ENCODE results near the gene PRDM16.

PRDM16 gene

GRCh38 chr1:3352952-3353331 lies 283.9 kb downstream of the PRDM16 start:
- no peak for DNase-seq (ENCODE audit: low read depth in 2 of 2)

GRCh38 chr1:3353876-3354275 lies 284.9 kb downstream of the PRDM16 start:
- DNase-seq (ENCODE audit: low read depth in 2 of 2): no peak

- DNase-seq (ENCODE audit: low read depth in 2 of 2): no peak
Observed at GRCh38 chr1:3355089-3355488, 286.1 kb downstream of the PRDM16 start.

- DNase-seq (ENCODE audit: low read depth in 2 of 2): no peak
Observed at GRCh38 chr1:3355894-3356826, 287.2 kb downstream of the PRDM16 start.

- no peak for DNase-seq (ENCODE audit: low read depth in 2 of 2)
Observed at GRCh38 chr1:3356827-3357460, 287.9 kb downstream of the PRDM16 start.

GRCh38 chr1:3357526-3358297 lies 288.7 kb downstream of the PRDM16 start:
- no peak for DNase-seq (ENCODE audit: low read depth in 2 of 2)

- no peak for DNase-seq (ENCODE audit: low read depth in 2 of 2)
Observed at GRCh38 chr1:3359351-3359750, 290.3 kb downstream of the PRDM16 start.

GRCh38 chr1:3359756-3360440 lies 290.9 kb downstream of the PRDM16 start:
- DNase-seq (ENCODE audit: low read depth in 2 of 2): no peak

GRCh38 chr1:3360646-3361257 lies 291.7 kb downstream of the PRDM16 start:
- no peak for DNase-seq (ENCODE audit: low read depth in 2 of 2)

GRCh38 chr1:3363023-3363422 lies 294.0 kb downstream of the PRDM16 start:
- no peak for DNase-seq (ENCODE audit: low read depth in 2 of 2)

GRCh38 chr1:3363756-3364155 lies 294.8 kb downstream of the PRDM16 start:
- DNase-seq (ENCODE audit: low read depth in 2 of 2): no peak

GRCh38 chr1:3364551-3364950 lies 295.5 kb downstream of the PRDM16 start:
- no peak for DNase-seq (ENCODE audit: low read depth in 2 of 2)

GRCh38 chr1:3364983-3365382 lies 296.0 kb downstream of the PRDM16 start:
- no peak for DNase-seq (ENCODE audit: low read depth in 2 of 2)

GRCh38 chr1:3365523-3366125 lies 296.6 kb downstream of the PRDM16 start:
- no peak for DNase-seq (ENCODE audit: low read depth in 2 of 2)

- DNase-seq (ENCODE audit: low read depth in 2 of 2): no peak
Observed at GRCh38 chr1:3366126-3367051, 297.4 kb downstream of the PRDM16 start.

- DNase-seq (ENCODE audit: low read depth in 2 of 2): no peak
Observed at GRCh38 chr1:3367376-3367775, 298.4 kb downstream of the PRDM16 start.

- no peak for DNase-seq (ENCODE audit: low read depth in 2 of 2)
Observed at GRCh38 chr1:3368059-3368458, 299.1 kb downstream of the PRDM16 start.

GRCh38 chr1:3368711-3369445 lies 299.9 kb downstream of the PRDM16 start:
- no peak for DNase-seq (ENCODE audit: low read depth in 2 of 2)

GRCh38 chr1:3369446-3370076 lies 300.6 kb downstream of the PRDM16 start:
- DNase-seq (ENCODE audit: low read depth in 2 of 2): no peak

All from stimulated activated CD8-positive, alpha-beta memory T cell treated with anti-CD3 and anti-CD28 coated beads, Interleukin-15, amount 100 ng/mL, for 4 hours (primary cell).